Peyer's patch (tissue), 4 donors: Measurements from ENCODE around the gene ARHGAP27.

Experiments
- POLR2A ChIP-seq, 2 donors: fragments of 450-650 bp; IDR thresholded peaks; one replicate each; pipeline ENCODE4 v1.5.1; 2017; ENCODE audit warnings: antibody characterized with exemption in 2 of 2, mild to moderate bottlenecking in 2 of 2, moderate library complexity in 2 of 2
- TF ChIP-seq, protein P1 (sequence below), 6 experiments: fragments of 450-650 bp in 4 of 6; fragments of 200-600 bp in 2 of 6; sonication (generic) in 1 of 6; IDR thresholded peaks; one replicate each; pipeline ENCODE4 v1.5.1; 2017 to 2019; ENCODE audit warnings: antibody characterized with exemption in 6 of 6, mild to moderate bottlenecking in 3 of 6, moderate library complexity in 1 of 6

DNA sequence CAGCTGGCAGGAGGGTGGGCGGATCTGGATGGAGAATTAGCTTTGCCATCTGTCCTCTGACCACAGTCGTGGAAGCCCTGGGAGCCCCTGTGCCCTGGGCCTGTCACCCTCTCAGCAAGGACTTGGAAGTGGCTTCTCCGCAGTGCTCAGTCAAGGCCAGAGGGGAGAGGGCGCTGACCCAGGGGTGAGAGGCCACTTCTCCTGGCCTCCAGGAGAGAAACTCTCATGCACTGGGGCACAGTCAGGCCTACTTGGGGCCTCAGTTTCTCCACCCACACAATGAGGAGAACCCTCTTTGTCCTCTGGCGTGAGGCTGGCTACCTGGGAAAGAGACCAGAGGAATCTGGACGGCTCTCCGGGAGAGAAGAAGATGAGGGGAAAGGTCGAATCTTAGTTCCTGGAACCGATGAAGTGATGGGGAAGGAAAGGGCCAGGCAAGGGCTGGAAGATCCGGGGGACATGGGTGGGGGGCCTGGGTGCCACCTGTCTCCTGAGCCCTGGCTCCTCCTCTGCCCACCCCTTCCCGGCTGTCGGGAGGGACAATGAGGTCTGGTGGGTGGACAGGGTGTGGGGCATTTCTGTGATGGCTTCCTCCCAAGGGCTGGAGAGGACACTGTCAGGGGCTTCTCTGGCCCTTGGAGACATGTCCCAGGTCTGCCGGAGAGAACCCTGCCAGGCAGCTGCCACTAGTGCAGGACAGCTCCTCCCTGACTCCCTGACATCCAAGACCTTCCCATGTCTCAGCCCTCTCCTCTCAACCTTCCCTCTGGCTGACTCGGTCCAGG is 9.0 kb upstream of the ARHGAP27 start:
- TF ChIP-seq, protein P1, sequence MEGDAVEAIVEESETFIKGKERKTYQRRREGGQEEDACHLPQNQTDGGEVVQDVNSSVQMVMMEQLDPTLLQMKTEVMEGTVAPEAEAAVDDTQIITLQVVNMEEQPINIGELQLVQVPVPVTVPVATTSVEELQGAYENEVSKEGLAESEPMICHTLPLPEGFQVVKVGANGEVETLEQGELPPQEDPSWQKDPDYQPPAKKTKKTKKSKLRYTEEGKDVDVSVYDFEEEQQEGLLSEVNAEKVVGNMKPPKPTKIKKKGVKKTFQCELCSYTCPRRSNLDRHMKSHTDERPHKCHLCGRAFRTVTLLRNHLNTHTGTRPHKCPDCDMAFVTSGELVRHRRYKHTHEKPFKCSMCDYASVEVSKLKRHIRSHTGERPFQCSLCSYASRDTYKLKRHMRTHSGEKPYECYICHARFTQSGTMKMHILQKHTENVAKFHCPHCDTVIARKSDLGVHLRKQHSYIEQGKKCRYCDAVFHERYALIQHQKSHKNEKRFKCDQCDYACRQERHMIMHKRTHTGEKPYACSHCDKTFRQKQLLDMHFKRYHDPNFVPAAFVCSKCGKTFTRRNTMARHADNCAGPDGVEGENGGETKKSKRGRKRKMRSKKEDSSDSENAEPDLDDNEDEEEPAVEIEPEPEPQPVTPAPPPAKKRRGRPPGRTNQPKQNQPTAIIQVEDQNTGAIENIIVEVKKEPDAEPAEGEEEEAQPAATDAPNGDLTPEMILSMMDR (IDR thresholded peaks at IDR 0.05): no peak
- TF ChIP-seq POLR2A (IDR thresholded peaks at IDR 0.05): no peak
